Islet precursor cell (in vitro differentiated cells): ENCODE data around the gene EMC7.
"Not testable (repeated sequence)": the region's sequence is repeated elsewhere in the genome, so short reads cannot be mapped to it uniquely, and the experiment has no call there.

Experiments
- DNase-seq: peaks from one replicate; pipeline ENCODE4 v3.0.0-alpha.2; 2018

The EMC7 gene

DNA sequence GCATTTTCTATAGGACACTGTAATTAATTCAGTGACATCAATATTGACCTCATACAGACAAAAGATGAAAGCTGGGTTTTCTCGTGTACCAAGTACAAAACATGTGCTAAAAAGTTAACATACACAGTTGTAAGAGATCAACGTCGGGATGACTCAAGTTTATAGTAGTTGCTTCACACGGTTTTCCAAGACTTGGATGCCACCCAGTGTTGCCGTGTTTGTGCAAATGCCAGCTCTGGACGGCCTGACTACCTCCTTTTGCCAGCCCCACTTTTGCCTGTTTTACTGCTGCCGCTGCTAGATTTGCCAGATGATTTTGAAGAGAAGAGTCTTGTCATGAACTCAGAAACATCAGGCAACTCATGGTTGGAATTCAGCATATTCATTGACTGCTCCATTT is 17.6 kb downstream of the EMC7 start:
- no peak for DNase-seq

DNA sequence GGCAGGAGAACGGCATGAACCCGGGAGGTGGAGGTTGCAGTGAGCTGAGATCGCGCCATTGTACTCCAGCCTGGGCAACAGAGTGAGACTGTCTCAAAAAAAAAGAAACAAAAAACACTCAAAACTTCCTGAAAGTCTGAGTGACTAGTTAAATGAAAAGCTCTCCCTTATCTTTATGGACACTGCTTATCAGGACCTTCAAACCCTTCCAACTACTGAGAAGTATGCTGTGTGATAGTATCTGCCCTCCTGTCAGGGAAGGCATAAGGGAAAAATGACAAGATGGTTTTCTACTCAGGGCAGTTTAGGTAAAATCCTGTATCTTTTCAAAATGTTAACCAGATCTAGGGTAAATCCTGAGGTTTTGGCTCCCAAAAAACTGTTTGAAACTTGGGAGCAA is 21.8 kb downstream of the EMC7 start:
- DNase-seq: no peak

DNA sequence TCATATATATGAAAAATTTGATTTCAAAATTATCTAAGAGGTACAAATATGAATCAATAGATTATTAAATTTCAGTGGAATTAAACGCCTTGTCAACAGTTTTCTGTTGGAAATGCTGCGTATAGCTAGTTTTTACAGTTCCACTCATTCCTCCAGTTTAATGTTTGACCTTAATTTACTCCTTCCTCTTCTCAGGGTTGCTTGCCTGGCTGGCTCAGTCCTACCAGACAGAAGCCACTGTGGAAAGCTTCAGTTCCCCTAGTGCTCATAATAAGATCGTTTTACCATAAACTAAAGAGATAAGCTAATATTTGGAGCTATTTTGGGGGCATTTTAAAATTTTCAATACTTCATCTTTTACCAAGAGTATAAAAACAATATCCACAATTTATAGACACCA is 22.8 kb downstream of the EMC7 start:
- no peak for DNase-seq

DNA sequence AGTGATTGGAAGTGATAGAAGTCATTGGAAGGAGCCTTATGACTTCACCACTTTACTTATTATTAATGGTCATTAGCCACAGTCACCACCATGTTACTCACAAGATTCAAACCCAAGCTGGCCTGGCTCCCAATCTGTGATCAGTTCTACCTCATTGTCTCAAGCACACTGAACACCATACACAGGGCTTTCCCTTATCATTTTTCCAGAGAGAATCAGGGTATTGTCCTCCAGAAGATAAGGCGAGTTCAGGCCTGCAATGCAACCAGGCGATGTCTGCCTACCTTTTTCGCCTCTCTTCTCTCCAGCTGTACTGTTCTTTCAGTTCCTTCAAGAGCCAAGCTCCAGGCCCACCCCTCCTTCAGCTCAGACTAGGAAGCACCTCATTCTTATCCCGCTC is 24.9 kb downstream of the EMC7 start:
- no peak for DNase-seq

DNA sequence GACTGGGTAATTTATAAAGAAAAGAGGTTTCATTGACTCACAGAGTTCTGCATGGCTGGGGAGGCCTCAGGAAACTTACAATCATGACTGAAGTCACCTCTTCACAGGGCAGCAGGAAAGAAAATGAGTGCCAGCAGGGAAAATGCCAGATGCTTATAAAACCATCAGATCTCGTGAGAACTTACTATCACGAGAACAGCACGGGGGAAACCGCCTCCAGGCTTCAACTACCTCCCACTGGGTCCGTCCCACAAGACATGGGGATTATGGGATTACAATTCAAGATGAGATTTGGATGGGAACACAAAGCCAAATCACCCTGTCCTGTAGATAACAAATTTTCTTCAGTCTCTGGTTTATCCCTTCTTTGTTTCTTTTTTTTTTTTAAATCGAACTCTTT is 31.7 kb downstream of the EMC7 start:
- no peak for DNase-seq

DNA sequence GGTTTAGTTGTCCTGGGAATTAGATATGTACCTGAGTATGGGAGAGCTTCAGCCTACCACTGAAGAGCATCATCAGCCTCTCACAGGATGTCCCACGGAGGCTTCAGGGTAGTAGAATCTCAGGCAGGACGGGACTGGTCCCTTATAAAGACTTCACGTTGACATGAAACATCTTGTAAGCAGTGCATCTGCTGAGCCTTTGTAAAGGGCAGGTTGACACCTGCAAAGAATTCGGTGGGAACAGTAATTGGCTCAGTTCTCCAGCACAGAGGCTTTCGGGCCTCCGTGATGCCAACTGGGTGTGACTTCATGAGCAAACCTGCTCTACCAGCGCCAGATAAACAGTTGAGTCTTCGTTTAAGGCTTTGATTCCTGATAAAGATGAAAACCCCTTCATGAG is 35.7 kb downstream of the EMC7 start:
- no peak for DNase-seq

DNA sequence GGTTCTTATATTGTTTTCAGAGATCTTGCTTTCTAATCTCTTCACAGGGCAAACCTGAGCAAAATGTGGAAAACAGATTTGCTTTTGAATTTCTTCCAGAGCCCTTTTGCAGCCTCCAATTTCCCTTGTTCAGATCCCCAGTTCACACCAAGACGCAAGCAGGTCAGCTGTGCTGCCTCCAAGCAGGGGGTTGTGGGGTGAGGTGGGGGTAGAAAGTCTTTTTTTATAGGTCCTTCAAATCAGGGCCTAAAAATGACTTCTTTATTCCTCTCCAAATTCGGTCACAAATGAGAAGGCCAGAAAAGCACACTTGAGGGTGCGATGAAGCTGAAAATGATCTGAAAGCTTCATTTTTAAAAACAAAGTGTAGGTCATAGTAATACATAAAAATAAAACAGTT is 36.4 kb downstream of the EMC7 start:
- no peak for DNase-seq

DNA sequence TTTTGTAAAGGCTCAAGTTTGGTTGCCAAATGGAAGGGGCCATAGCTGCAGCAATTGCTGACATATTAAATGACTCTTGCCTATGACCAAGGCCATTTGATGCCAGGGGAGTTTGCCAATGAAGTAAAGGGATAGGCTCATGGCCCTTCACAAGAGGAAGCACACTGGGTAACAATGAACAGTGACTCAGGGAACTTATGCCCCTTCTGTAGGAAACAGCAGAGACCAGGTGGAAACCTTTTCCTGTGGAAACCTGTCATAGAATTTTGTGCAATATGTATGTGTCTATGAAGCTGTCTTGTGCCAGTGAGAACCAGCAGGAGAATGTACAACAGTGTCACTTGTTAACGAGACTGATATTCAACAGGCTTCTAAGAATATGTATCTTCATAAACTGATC is 37.2 kb downstream of the EMC7 start:
- DNase-seq: no peak

DNA sequence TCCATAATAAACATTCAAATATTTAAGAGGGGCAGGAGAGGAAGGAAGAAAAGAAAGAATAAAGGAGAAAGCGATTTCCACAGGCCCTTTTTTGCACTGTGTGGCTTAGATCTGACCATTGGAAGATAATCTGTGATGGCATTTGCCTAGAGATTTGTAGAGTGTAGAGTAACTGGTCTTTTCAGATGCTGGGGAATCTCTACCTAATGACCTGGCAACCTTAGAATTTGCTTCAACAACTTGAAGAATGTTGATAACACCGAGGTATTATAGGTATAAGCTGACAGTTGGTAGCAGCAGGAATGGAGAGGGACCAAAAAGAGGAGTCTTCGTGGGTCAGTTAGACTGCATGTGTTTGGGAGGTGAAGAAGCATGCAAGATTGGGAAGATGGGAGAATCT is 41.7 kb downstream of the EMC7 start:
- no peak for DNase-seq

DNA sequence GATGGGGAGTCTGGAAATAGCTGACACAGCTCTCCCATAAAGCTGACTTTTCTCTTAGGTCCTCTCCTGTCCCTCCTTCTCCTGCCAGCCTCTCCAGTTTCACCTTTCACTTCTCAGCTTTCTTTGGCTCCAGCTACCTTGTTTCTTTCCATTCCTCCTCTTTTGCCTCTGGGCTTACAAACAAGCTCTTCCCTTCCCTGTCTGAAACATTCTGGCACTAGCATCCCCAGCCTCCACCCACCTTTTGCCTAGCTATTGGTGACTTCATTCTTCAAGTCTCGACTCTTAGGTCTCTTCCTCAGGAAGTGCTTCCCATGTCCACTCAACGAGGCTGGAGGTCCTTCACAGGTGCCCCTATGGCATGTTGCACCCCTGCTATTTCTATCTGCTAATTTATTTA is 42.2 kb downstream of the EMC7 start:
- DNase-seq: no peak

DNA sequence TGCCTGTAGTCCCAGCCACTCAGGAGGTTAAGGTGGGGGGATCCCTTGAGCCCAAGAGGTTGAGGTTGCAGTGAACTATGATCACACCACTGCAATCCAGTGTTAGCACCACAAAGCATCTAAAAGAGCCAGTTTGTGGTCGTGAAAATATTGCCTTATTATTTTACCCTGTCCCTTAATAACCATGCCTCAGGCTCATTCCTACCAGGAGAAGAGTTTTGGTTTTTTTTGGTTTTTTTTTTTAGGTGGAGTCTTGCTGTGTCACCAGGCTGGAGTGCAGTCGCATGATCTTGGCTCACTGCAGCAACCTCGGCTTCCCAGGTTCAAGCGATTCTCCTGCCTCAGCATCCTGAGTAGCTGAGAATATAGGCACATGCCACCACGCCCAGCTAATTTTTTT is 44.8 kb downstream of the EMC7 start:
- no peak for DNase-seq

DNA sequence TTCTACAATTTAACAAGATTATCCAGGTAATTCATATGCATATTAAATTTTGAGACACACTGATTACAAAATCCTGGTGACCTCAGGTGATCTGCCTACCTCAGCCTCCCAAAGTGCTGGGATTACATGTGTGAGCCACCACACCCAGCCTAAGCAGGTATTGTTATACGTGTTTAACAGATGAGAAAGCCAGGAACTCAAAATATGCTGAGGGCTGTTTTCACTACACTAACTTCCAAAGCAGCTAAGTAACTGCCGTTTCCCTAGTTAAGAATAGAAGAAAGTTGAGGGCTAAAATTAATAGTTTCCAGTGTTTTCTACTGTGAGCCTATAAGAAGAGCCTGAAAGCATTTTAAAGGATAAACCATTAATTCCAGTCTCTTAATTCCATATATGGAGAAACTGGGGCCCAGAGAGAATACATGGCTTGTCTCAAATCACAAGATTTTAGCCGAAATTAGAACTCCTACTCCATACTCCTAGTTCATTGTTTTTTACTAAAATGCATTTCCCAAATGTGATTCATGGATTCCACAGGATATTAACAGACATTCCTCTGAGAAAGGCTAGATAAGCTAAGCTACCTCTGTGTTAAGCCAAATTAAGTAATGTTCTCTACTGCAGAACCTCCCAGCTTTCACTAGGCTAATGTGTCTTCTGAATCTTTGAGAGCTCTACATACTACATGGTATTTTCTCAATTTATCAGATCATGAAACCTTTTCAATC is 45.6 kb downstream of the EMC7 start:
- no peak for DNase-seq

DNA sequence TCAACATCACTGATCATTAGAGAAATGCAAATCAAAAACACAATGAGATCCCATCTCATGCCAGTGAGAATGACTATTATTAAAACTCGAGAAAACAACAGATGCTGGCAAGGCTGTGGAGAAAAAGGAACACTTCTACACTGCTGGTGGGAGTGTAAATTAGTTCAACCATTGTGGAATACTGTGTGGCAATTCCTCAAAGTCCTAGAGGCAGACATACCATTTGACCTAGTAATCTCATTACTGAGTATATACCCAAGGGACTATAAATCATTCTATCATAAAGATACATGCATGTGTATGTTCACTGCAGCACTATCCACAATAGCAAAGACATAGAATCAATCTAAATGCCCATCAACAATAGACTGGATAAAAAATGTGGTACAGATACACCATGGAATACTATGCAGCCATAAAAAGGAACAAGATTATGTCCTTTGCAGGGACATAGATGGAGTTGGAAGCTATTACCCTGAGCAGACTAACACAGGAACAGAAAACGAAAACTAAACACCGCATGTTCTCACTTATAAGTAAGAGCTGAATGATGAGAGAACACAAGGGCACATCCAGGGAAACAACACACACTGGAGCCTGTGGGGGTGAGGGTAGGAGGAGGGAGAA is 47.5 kb downstream of the EMC7 start:
- no peak for DNase-seq

DNA sequence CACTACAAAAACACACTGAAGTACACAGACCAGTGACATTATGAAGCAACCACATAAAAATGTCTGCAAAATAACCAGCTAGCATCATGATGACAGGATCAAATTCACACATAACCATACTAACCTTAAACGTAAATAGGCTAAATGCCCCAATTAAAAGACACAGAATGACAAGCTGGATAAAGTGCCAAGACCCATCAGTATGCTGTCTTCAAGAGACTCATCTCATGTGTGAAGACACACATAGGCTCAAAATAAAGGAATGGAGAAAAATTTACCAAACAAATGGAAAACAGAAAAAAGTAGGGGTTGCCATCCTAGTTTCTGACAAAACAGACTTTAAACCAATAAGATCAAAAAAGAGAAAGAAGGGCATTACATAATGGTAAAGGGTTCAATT is 51.3 kb downstream of the EMC7 start:
- not testable (repeated sequence) for DNase-seq

DNA sequence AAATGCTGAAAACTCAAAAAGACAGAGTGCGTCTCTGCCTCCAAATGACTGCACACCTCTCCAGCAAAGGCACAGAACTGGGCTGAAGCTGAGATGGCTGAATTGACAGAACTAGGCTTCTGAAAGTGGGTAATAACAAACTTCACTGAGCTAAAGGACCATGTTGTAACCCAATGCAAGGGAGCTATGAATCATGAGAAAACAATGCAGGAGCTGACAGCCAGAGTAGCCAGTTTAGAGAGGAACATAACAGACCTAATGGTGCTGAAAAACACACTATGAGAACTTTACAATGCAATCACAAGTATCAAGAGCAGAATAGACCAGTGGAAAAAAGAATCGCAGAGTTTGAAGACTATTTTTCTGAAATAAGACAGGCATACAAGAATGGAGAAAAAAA is 52.5 kb downstream of the EMC7 start:
- DNase-seq: peak; percentile 68

DNA sequence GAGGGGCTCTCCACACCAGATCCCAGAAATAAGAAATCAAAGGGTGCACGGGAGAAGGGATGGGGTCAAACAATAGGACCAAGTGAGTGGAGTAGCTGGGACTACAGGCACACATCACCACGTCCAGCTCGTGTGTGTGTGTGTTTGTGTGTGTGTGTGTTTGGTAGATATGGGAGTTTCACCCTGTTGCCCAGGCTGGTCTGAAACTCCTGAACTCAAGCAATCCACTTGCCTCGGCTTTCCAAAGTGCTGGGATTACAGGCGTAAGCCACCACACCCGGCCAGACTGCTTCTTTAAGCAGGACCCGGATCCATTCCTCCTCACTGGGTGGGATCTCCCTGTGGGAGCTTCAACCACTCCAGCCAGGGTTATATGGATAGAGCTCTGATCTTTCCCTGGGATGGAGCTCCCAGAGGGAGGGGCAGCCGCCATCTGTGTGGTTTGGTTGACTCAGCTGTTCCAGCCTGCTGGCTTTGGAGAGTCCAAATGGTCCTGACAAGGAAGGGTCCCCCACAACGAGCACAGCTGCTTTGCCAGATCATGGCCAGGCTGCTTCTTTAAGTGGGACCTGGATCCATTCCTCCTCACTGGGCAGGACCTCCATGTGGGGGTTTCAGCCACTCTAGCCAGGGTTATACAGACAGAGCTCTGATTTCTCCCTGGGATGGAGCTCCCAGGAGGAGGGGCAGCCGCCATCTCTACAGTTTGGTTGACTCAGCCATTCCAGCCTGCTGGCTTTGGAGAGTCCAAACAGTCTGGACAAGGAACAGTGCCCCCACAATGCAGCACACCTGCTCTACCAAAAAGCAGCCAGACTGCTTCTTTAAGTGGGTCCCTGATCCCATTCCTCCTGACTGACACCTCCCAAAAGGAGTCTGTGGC is 53.5 kb downstream of the EMC7 start:
- DNase-seq: no peak

DNA sequence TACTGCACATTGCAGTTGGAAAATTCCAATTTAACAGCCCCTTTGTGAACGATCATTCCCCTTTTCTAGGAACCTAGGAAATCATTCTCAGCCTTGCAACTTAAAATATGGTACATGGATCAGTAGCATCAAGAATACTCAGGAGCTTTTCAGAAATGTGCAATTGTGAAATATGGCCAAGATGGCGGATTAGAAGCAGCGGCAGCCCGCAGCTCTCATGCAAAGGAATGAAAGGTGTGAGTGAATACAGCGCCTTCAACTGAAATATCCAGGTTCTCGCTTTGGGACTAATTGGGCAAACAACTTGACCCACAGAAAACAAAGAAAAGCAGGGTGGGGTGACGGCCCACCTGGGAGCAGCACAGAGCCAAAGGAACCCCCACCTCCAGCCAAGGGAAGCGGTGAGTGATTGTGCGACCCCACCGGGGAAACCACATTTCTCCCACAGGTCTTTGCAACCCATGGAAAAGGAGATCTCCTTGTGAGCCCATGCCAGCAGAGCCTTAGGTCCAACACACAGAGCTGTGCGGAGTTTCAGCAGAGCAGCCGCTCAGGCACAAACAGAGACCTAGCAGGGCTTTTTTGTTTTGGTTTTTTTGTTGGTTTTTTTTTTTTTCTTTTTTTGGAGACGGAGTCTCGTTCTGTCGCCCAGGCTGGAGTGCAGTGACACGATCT is 55.1 kb downstream of the EMC7 start:
- no peak for DNase-seq

DNA sequence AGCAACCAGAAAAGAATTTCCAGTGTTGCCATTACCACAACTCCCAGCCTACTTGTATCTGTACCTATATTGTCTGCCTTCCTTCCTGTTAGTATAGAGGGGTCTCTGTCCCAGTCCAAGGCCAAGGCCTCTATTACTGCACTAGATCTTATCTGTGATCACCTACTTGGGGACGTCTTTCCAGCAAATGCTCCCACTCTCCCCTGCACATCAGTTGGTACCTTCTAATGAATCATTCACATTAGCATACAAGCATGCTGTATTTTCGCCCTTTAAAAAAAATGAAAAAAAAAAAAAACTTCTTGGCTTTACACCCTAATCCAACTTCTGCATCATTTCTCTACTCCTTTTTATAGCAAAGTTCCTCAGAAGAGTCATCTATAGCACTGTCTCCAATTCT is 57.8 kb downstream of the EMC7 start:
- DNase-seq: no peak

DNA sequence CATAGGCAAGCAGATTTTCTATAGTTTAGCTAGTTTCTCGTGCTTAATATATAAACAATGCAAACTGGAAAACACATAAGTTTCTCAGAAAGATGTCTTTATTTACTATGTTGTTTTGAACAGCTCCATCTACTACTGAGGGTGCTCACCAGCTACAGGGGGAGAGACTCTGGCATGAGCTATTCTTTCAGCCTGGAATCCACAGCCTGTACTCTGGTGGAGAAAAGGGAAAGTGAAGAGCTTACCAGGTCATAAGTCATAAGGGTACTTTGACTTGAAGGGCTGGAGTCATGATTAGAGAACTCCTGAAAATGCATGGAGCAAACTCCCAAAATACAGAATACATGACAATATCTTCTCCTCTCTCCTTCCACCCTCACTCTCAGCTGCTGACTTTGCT is 58.3 kb downstream of the EMC7 start:
- no peak for DNase-seq

DNA sequence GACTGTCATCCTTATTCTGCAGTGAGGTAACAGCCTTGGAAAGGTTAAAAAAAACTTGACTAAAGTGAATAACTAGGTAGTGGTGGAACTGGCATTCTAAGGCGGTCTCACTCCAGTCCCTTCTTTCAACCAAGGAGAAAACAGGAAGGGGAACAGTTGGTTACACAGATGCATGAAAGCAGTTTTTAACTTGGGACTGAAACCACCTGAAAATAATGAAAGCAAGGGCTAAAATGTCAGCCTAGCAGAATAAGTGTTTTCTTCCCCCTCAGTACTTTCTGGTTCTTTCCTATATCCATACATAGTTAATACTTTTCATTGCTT is 61.9 kb downstream of the EMC7 start:
- no peak for DNase-seq

DNA sequence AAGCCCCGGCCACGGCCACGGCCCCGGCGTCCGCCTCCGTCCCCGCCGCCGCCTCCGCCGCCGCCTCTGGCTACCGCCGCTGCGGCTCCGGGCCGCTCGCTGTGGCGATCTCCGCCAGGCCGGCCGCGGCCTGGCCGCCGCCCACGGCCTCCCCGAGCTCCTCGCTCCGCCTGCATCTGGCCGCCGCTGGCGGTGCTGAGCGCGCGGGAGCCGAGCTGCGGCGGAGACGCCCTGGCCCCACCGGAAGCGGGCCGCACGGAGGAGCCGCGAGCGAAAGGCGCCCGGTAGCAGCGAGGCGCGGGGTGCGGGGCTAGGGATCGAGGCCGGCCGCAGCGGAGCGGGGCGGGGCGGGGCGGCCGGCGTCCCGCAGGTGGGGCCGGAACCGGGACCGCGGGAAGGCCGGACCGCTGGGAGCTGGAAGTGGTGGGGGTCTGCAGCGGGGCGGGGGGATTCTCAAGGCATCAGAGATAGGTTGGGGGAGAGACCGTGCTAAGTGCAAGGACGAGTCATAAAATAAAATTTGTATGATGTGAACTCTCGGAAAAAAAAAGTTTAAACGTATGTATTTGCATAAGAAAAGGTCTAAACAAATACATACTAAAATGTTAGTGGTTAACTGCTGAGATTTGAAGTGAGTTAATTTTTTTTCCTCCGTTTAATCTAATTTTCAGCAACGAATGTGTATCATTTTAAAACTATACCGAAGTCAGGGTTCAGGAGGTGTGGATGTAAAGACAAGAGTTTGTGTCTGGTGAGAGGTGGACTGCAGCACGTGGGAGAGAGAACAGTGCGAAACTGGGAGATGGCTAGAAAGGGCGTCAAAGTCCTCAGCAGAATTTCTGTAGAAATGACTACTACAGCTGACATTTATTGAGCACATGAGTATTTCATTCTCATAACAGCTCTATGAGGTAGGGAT is 62.5 kb downstream of the EMC7 start, which contains the start of gene AVEN:
TSS of gene AVEN (minus strand) at position 334 of the 919 bp plus-strand sequence. CDS start at position 176, 158 bp downstream.
- peak; percentile 73 for DNase-seq
